Right lobe of liver (tissue), 6 donors: ENCODE results near the gene FAM53C. TPM values are rescaled to one million over a fixed set of nuclear protein-coding genes. Genes with fewer than 3 reads are reported as not detected.
A peak's percentile ranks its signal among the peaks of the same experiment; 100 is the strongest.
"Not testable (repeated sequence)": the region's sequence is repeated elsewhere in the genome, so short reads cannot be mapped to it uniquely, and the experiment has no call there.

Experiments
- ATAC-seq, 4 donors: fragments of 200-7000 bp; cut with Tn5 transposase; one replicate each; pipeline ENCODE4 v1.9.1; 2020; ENCODE audit warnings: mild to moderate bottlenecking in 4 of 4, moderate library complexity in 4 of 4
- DNase-seq, 3 donors: peaks; one replicate each; pipeline ENCODE4 v3.0.0-alpha.2; 2020
- H3K27ac ChIP-seq, 3 donors: fragments of 200-600 bp; one replicate each; pipeline ENCODE4 v1.8.0; 2022
- H3K27me3 ChIP-seq, 2 donors: fragments of 200-600 bp; one replicate each; pipeline ENCODE4 v1.8.0; 2022
- H3K36me3 ChIP-seq, 4 donors: fragments of 200-600 bp; sonication (generic) in 1 of 4; one replicate each; pipeline versions ENCODE4 v1.5.1 to v1.8.0; 2017 to 2022; ENCODE audit warnings: control low read depth in 1 of 4
- H3K4me1 ChIP-seq, 4 donors: fragments of 200-600 bp; sonication (generic) in 1 of 4; one replicate each; pipeline versions ENCODE4 v1.5.1 to v1.8.0; 2017 to 2022; ENCODE audit warnings: control low read depth in 1 of 4
- H3K4me3 ChIP-seq, 3 donors: fragments of 200-600 bp; one replicate each; pipeline ENCODE4 v1.8.0; 2022
- H3K9me3 ChIP-seq, 4 donors: fragments of 200-600 bp; sonication (generic) in 1 of 4; one replicate each; pipeline versions ENCODE4 v1.5.1 to v1.8.0; 2017 to 2022; ENCODE audit warnings: control low read depth in 1 of 4
- CTCF ChIP-seq, 4 donors: fragments of 200-600 bp in 3 of 4; fragments of 450-650 bp in 1 of 4; IDR thresholded peaks; one replicate each; pipeline versions ENCODE4 v1.5.1 to v1.8.0; 2016 to 2022; ENCODE audit warnings: antibody characterized with exemption in 4 of 4, mild to moderate bottlenecking in 2 of 4
- POLR2A ChIP-seq: fragments of 450-650 bp; IDR thresholded peaks from one replicate; pipeline ENCODE4 v1.6.1; 2017; ENCODE audit warnings: antibody characterized with exemption, mild to moderate bottlenecking
- WGBS: methylation state at CpG from one replicate; pipeline ENCODE4 v1.1.6; 2018; ENCODE audit warnings: low coverage, low lambda C conversion rate; ENCODE audit not compliant: insufficient coverage; ENCODE audit errors: missing lambda C conversion rate; 5-methylcytosine and 5-hydroxymethylcytosine counted together
- intact Hi-C, 2 donors: fragments of 100-400 bp; cut with DNase I; formaldehyde crosslinking; loops; one replicate each; pipeline versions ENCODE4 v1.11.2 to v1.14.1; 2022
- total RNA-seq, 6 experiments: library from RNA; depleted of rRNA in 2 of 6; stranded (reverse); fragments of >200 nt in 2 of 6; fragmentation: NEBNext Ultra II Directional in 3 of 6; extraction: Animal tissue kit (Norgen Biotek cat#: 25700) in 3 of 6; gene quantifications; one replicate each; pipeline versions ENCODE4 v1.1.0 to v1.2.4, GENCODE V29; 2016 to 2023
- donor health status: DM: no; HTN: yes; CAD: no.
- donor health status: DM: no; HTN: no; CAD: no.
- donor health status: DM: no; HTN: no; CAD: no.
- donor health status: DM: no; HTN: yes; CAD: no.
- donor health status: DM: no; HTN: yes; CAD: no.

The FAM53C gene
- total RNA-seq, 6 experiments from 2014 or later: 7.2 to 15.8 (median 8.7) TPM

DNA sequence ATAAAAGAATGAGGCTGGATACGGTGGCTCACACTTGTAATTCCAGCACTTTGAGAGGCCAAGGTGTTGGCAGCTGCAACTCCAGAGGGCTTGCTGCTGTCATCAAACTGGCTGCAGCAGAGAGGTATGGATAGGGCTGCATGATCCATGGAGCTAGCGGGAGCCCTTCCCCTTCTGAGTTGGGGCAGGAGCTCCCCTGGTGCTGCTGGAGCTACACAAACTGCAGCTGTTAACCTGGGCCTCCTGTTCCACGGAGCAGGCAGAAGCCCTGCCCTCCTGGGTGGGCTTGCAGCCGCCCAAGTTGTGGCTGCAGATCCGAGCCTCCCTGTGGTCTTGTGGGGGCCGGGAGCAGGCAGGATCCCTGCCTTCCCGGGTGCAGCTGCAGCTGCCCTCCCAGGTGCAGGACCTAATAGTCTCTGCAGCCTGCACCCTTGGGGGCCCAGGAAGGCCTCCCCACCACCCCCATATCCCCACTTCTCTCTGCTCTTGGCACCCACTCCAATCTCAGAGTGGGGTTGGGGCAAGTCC lies 22.3 kb upstream of the FAM53C start:
- DNase-seq (no peak), ATAC-seq (no peak)
- H3K27me3 ChIP-seq: no peaks in the 10 kb centered on the region

DNA sequence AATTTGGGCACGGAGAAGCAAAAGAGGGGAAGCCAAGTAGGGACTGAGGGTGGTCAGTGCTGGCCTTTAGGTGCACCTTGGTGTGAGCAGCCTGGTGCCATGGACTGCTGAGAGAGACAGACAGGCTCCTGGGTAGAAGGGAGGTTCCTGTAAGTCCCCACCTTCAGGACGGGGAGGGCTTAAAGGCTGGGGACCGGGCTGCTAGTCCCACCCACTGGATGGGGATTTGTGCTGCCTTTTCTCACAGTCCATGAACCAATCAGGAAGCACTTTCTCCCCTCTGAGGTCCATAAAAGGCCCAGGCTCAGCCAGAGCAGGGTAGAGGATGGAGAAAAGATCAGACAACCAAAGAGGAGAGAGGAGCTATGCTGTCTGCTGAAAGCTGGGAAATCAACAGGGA lies 21.7 kb upstream of the FAM53C start:
- intact Hi-C loops: no loop called here

More for the DNA sequence above, 22.3 kb upstream of the FAM53C start:
- no peak overlapping the region for H3K4me3 ChIP-seq
- no peaks in the 10 kb centered on the region for H3K4me1 ChIP-seq
- WGBS: 88% methylated on average over 1 of the region's 7 CpGs
- no peaks in the 10 kb centered on the region for H3K9me3 ChIP-seq
- H3K27ac ChIP-seq: no peak overlapping the region
- TF ChIP-seq CTCF (IDR thresholded peaks at IDR 0.05): no peak
- no peak for TF ChIP-seq POLR2A
- no peaks in the 10 kb centered on the region for H3K36me3 ChIP-seq
- intact Hi-C loops: no loop called here

DNA sequence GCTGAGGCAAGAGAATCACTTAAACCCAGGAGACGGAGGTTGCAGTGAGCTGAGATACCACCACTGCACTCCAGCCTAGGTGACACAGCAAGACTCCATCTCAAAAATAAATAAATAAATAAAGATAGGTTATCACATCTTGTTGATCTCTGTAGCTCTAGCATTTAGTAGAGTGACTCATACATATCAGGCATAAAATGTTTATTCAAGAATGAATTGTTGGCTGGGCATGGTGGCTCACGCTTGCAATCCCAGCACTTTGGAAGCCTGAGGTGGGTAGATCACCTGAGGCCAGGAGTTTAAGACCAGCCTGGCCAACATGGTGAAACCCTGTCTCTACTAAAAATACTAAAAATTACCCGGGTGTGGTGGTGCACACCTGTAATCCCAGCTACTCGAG lies 19.9 kb upstream of the FAM53C start:
- intact Hi-C loops, H3K4me3 ChIP-seq, H3K4me1 ChIP-seq, H3K9me3 ChIP-seq, DNase-seq, H3K27me3 ChIP-seq, H3K27ac ChIP-seq, ATAC-seq, H3K36me3 ChIP-seq: not testable (repeated sequence)
- WGBS: 100% methylated on average over 4 of the region's 4 CpGs

More for the DNA sequence above, 21.7 kb upstream of the FAM53C start:
- Histone ChIP-seq H3K4me3 (no peak overlapping the region), H3K27me3 (no peaks in the 10 kb centered on the region), H3K9me3 (no peaks in the 10 kb centered on the region), H3K36me3 (no peaks in the 10 kb centered on the region), H3K27ac (no peak overlapping the region), H3K4me1 (no peaks in the 10 kb centered on the region)
- 100% methylated on average over 2 of the region's 3 CpGs for WGBS
- TF ChIP-seq CTCF (IDR thresholded peaks at IDR 0.05) (no peak), POLR2A (no peak)
- ATAC-seq (no peak), DNase-seq (no peak)

DNA sequence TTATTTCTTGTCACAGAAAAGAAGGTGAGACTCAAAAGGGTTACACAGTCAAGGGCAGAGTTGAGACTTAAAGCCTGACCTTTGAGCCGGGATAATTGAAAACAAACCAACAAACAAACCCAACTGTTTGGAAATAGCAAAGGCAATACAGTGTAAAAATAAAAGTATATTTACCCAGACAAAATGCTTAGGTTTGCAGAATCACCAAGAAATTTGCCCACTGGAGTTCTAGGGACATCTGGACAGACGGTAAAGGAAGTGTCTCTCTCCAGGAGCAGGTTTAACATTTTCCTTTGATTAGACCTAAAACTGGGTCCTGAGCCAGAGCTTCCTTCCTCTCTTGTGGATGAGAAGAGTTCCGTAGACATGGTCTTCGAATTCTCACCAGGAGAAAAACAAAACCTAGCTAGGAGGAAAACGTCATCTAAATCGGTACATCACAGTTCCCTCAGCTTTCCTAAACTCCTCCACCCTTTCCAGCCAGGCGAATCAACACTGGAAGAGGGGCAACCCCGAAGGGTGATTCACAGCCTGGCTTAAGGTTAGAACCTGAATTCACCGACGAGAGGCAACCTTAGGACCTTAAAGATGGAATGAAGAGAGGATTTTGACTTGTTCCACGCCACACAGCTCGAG lies 7.1 kb upstream of the FAM53C start:
- intact Hi-C loops: no loop called here

More for the DNA sequence above, 7.1 kb upstream of the FAM53C start:
- no peaks in the 10 kb centered on the region for H3K9me3 ChIP-seq
- H3K27ac ChIP-seq: no peak overlapping the region
- no peaks in the 10 kb centered on the region for H3K36me3 ChIP-seq
- peak overlapping the region; percentile 36 to 55 (median 41) for H3K4me3 ChIP-seq
- WGBS: 3% methylated on average over 10 of the region's 12 CpGs
- H3K4me1 ChIP-seq: peaks cover 0 to 11% (median 0%) of the 10 kb centered on the region in 4 donors
- DNase-seq (no peak), ATAC-seq (no peak)
- no peaks in the 10 kb centered on the region for H3K27me3 ChIP-seq
- no peak for TF ChIP-seq CTCF (IDR thresholded peaks at IDR 0.05)
- TF ChIP-seq POLR2A: no peak
